IMR-90 (cell line): ENCODE data around the gene HRH2. TPM values are rescaled to one million over a fixed set of nuclear protein-coding genes. Genes with fewer than 3 reads are reported as not detected.

Experiments used
- ATAC-seq: fragments of 200-7000 bp; cut with Tn5 transposase; 2 replicates; pipeline ENCODE4 v1.9.1; 2020; ENCODE audit warnings: low read depth, mild to moderate bottlenecking, moderate library complexity
- BruUV-seq: library from RNA; stranded (reverse); fragments of 400-500 nt; replicated peaks from 2 replicates; lab custom pipeline; 2021; lab: Mats Ljungman, UMichigan
- CTCF ChIA-PET: fragments of 300-600 bp; formaldehyde crosslinking; extraction: SDS; loops from one replicate; lab custom pipeline; 2021; ENCODE audit warnings: antibody characterized with exemption; lab: Yijun Ruan, JAX
- POLR2A ChIA-PET: fragments of 300-600 bp; sonication (Branson Sonifier 250); formaldehyde crosslinking; loops from one replicate; lab custom pipeline; 2022; ENCODE audit warnings: antibody characterized with exemption; ENCODE audit not compliant: unreplicated experiment; lab: Charles Lee
- DNase-seq: peaks from one replicate; pipeline ENCODE4 v3.0.0; 2013
- H2AFZ ChIP-seq: replicated peaks from 2 replicates; pipeline ENCODE3; 2013; ENCODE audit warnings: low read length, mild to moderate bottlenecking; ENCODE audit not compliant: poor library complexity
- H2AK5ac ChIP-seq: 2 replicates; pipeline ENCODE4 v1.6.1; 2013; ENCODE audit warnings: low read depth, low read length, inconsistent platforms
- H2AK9ac ChIP-seq: replicated peaks from 2 replicates; pipeline ENCODE3; 2013; ENCODE audit warnings: mild to moderate bottlenecking, low read depth, low read length, moderate library complexity; ENCODE audit not compliant: poor library complexity
- H2BK120ac ChIP-seq: 2 replicates; pipeline ENCODE4 v1.6.1; 2013; ENCODE audit warnings: low read depth, low read length, inconsistent platforms
- H2BK15ac ChIP-seq: 3 replicates; pipeline ENCODE4 v1.6.1; 2013; ENCODE audit warnings: low read depth, low read length, inconsistent platforms
- H2BK20ac ChIP-seq: 2 replicates; pipeline ENCODE4 v1.6.1; 2013; ENCODE audit warnings: low read depth, mild to moderate bottlenecking, inconsistent platforms, low read length, moderate library complexity
- H2BK5ac ChIP-seq: 2 replicates; pipeline ENCODE4 v1.6.1; 2013; ENCODE audit warnings: mild to moderate bottlenecking, low read depth, low read length, inconsistent platforms; ENCODE audit not compliant: poor library complexity, severe bottlenecking
- H3K14ac ChIP-seq: replicated peaks from 2 replicates; pipeline ENCODE4 v1.6.1; 2013; ENCODE audit warnings: low read depth, low read length, inconsistent platforms
- H3K18ac ChIP-seq: 2 replicates; pipeline ENCODE4 v1.6.1; 2013; ENCODE audit warnings: low read depth, low read length, control low read depth
- H3K23ac ChIP-seq: 2 replicates; pipeline ENCODE4 v1.6.1; 2013; ENCODE audit warnings: low read depth, low read length, inconsistent platforms
- H3K27ac ChIP-seq: 2 replicates; pipeline ENCODE4 v1.5.1; 2013; ENCODE audit warnings: mild to moderate bottlenecking, control low read depth, low read length; ENCODE audit not compliant: insufficient read depth
- H3K27me3 ChIP-seq: 2 replicates; pipeline ENCODE4 v1.6.1; 2013; ENCODE audit warnings: low read length; ENCODE audit not compliant: control insufficient read depth, insufficient read depth
- H3K36me3 ChIP-seq: 2 replicates; pipeline ENCODE4 v1.6.1; 2013; ENCODE audit warnings: low read length, mixed read lengths; ENCODE audit not compliant: control insufficient read depth, insufficient read depth
- H3K4ac ChIP-seq: 2 replicates; pipeline ENCODE4 v1.6.1; 2013; ENCODE audit warnings: low read depth, low read length, inconsistent platforms
- H3K4me1 ChIP-seq: 2 replicates; pipeline ENCODE4 v1.6.1; 2013; ENCODE audit warnings: low read length, mixed read lengths; ENCODE audit not compliant: control insufficient read depth, insufficient read depth
- H3K4me2 ChIP-seq: 2 replicates; pipeline ENCODE4 v1.6.1; 2013; ENCODE audit warnings: low read depth, mild to moderate bottlenecking, control low read depth, low read length, moderate library complexity
- H3K4me3 ChIP-seq: 2 replicates; pipeline ENCODE4 v1.5.1; 2013; ENCODE audit warnings: low read depth, mild to moderate bottlenecking, control low read depth, low read length, moderate library complexity; ENCODE audit not compliant: insufficient read depth
- H3K56ac ChIP-seq: 2 replicates; pipeline ENCODE4 v1.6.1; 2013; ENCODE audit warnings: low read length, inconsistent platforms; ENCODE audit not compliant: insufficient read depth; ENCODE audit errors: extremely low read depth
- H3K79me1 ChIP-seq, 2 experiments: 2 replicates each; pipeline ENCODE4 v1.6.1; 2013; ENCODE audit warnings: low read length in 2 of 2, inconsistent platforms in 1 of 2, low read depth in 1 of 2
- H3K9ac ChIP-seq: 2 replicates; pipeline ENCODE4 v1.6.1; 2013; ENCODE audit warnings: low read depth, low read length, control low read depth
- H3K9me1 ChIP-seq: 2 replicates; pipeline ENCODE4 v1.6.1; 2013; ENCODE audit warnings: low read length, inconsistent platforms; ENCODE audit not compliant: insufficient read depth
- H3K9me3 ChIP-seq: 2 replicates; pipeline ENCODE4 v1.6.1; 2013; ENCODE audit warnings: low read length; ENCODE audit not compliant: control insufficient read depth, insufficient read depth
- H4K20me1 ChIP-seq: 2 replicates; pipeline ENCODE4 v1.6.1; 2013; ENCODE audit warnings: low read length, inconsistent platforms; ENCODE audit not compliant: insufficient read depth
- H4K5ac ChIP-seq: 2 replicates; pipeline ENCODE4 v1.6.1; 2013; ENCODE audit warnings: mild to moderate bottlenecking, low read depth, low read length, control low read depth
- H4K8ac ChIP-seq, 2 experiments: 2 replicates each; pipeline ENCODE4 v1.6.1; 2013; ENCODE audit warnings: low read depth in 2 of 2, low read length in 2 of 2, control low read depth in 1 of 2, inconsistent platforms in 1 of 2
- H4K91ac ChIP-seq: 2 replicates; pipeline ENCODE4 v1.6.1; 2013; ENCODE audit warnings: low read depth, low read length, inconsistent platforms; ENCODE audit not compliant: insufficient read depth
- BHLHE40 ChIP-seq: fragments of 150-350 bp; IDR thresholded peaks from 2 replicates; pipeline ENCODE4 v1.6.1; 2016; ENCODE audit warnings: mild to moderate bottlenecking, low read depth, low read length
- CEBPB ChIP-seq: IDR thresholded peaks from 2 replicates; pipeline ENCODE4 v1.6.1; 2012; ENCODE audit warnings: low read depth, low read length, improper control_type of control experiment
- CHD1 ChIP-seq: IDR thresholded peaks from 2 replicates; pipeline ENCODE4 v1.6.1; 2012; ENCODE audit warnings: low read depth, low read length, improper control_type of control experiment
- CTCF ChIP-seq: conservative IDR thresholded peaks from 2 replicates; pipeline ENCODE4 v1.5.1; 2012; ENCODE audit warnings: mild to moderate bottlenecking, low read depth, low read length, improper control_type of control experiment
- FOS ChIP-seq: fragments of 150-350 bp; IDR thresholded peaks from 2 replicates; pipeline ENCODE4 v1.6.1; 2016; ENCODE audit warnings: low read depth, low read length
- MAFK ChIP-seq: IDR thresholded peaks from 2 replicates; pipeline ENCODE4 v1.6.1; 2012; ENCODE audit warnings: low read depth, low read length, improper control_type of control experiment
- MAZ ChIP-seq: IDR thresholded peaks from 2 replicates; pipeline ENCODE4 v1.6.1; 2012; ENCODE audit warnings: low read depth, mild to moderate bottlenecking, low read length, improper control_type of control experiment, moderate library complexity, borderline replicate concordance
- MXI1 ChIP-seq: IDR thresholded peaks from 2 replicates; pipeline ENCODE4 v1.6.1; 2012; ENCODE audit warnings: low read depth, mild to moderate bottlenecking, low read length, moderate library complexity, borderline replicate concordance
- NFE2L2 ChIP-seq: fragments of 150-350 bp; IDR thresholded peaks from 2 replicates; pipeline ENCODE4 v1.6.1; 2016; ENCODE audit warnings: low read depth, mild to moderate bottlenecking, low read length
- POLR2A ChIP-seq: IDR thresholded peaks from 2 replicates; pipeline ENCODE4 v1.6.1; 2012; ENCODE audit warnings: mild to moderate bottlenecking, low read depth, low read length
- RAD21 ChIP-seq: IDR thresholded peaks from 2 replicates; pipeline ENCODE4 v1.6.1; 2012; ENCODE audit warnings: low read length, improper control_type of control experiment
- RCOR1 ChIP-seq: IDR thresholded peaks from 2 replicates; pipeline ENCODE4 v1.6.1; 2012; ENCODE audit warnings: mild to moderate bottlenecking, low read length, improper control_type of control experiment; ENCODE audit not compliant: insufficient replicate concordance
- RFX5 ChIP-seq: IDR thresholded peaks from 2 replicates; pipeline ENCODE4 v1.8.0; 2012; ENCODE audit warnings: low read depth, mild to moderate bottlenecking, low read length, moderate library complexity
- SMC3 ChIP-seq: fragments of 150-350 bp; IDR thresholded peaks from 2 replicates; pipeline ENCODE4 v1.6.1; 2016; ENCODE audit warnings: low read depth, mild to moderate bottlenecking, antibody characterized with exemption, low read length, moderate library complexity
- USF2 ChIP-seq: fragments of 150-350 bp; IDR thresholded peaks from 2 replicates; pipeline ENCODE4 v1.6.1; 2017; ENCODE audit warnings: mild to moderate bottlenecking, antibody characterized with exemption, low read length, low read depth
- WGBS, 2 experiments: methylation state at CpG; one replicate each; pipeline versions ENCODE4 v1.1.5 to v1.1.7; 2013; ENCODE audit warnings: missing lambda C conversion rate in 2 of 2; ENCODE audit not compliant: insufficient read length in 1 of 2; ENCODE audit errors: extremely low coverage in 2 of 2; 5-methylcytosine and 5-hydroxymethylcytosine counted together
- dilution Hi-C: fragments of 300-500 bp; cut with HindIII; formaldehyde crosslinking; loops from one replicate; pipeline ENCODE4 v1.14.3; 2018; ENCODE audit warnings: low sequenced_read_pairs; ENCODE audit not compliant: unreplicated experiment
- in situ Hi-C: fragments of 300-500 bp; cut with MboI; formaldehyde crosslinking; loops from 3 replicates; pipeline ENCODE4 v1.14.3; 2019; ENCODE audit warnings: low sequenced_read_pairs, inconsistent platforms, mixed read lengths
- intact Hi-C: fragments of 100-400 bp; cut with micrococcal nuclease; formaldehyde crosslinking; loops from 2 replicates; pipeline ENCODE4 v1.10.0; 2022
- polyA plus RNA-seq, 3 experiments: library from polyadenylated mRNA; depleted of rRNA; stranded (reverse); fragments of >200 nt; gene quantifications; 2 replicates each; pipeline ENCODE4 v1.2.3, GENCODE V29; 2012; ENCODE audit warnings: low replicate concordance in 1 of 3
- total RNA-seq: library from RNA; depleted of rRNA; stranded (reverse); fragments of >200 nt; gene quantifications from 2 replicates; pipeline ENCODE4 v1.2.3, GENCODE V29; 2012
- TF ChIP-seq, protein P1 (sequence below): fragments of 150-350 bp; IDR thresholded peaks from 2 replicates; pipeline ENCODE4 v1.6.1; 2016; ENCODE audit warnings: low read depth, mild to moderate bottlenecking, low read length, moderate library complexity, borderline replicate concordance

The HRH2 gene
- total and polyA plus RNA-seq, 2 of the 4 experiments (the other 2 are of a cell fraction): not detected

GRCh38 chr5:175680463-175680862, 22.6 kb downstream of the HRH2 start:
- Histone ChIP-seq H2AFZ (no peak overlapping the region), H3K4me1 (no peaks in the 10 kb centered on the region), H3K56ac (no peak overlapping the region), H4K5ac (no peak overlapping the region), H2AK9ac (no peak overlapping the region), H3K4ac (no peak overlapping the region), H3K23ac (no peak overlapping the region), H3K9me3 (peaks cover 3% of the 10 kb centered on the region; the same call in 1 of the 2 replicates), H3K9me1 (no peaks in the 10 kb centered on the region), H2BK5ac (no peak overlapping the region), H3K9ac (no peak overlapping the region), H4K91ac (no peak overlapping the region), H3K14ac (no peak overlapping the region), H3K79me1 (no peaks in the 10 kb centered on the region), H3K4me3 (no peak overlapping the region), H3K27ac (no peak overlapping the region), H4K20me1 (no peaks in the 10 kb centered on the region), H2BK120ac (no peak overlapping the region), H2BK15ac (no peak overlapping the region), H3K18ac (no peak overlapping the region), H2AK5ac (no peak overlapping the region), H3K27me3 (no peaks in the 10 kb centered on the region), H4K8ac (no peak overlapping the region), H2BK20ac (no peak overlapping the region), H3K4me2 (no peak overlapping the region), H3K36me3 (no peaks in the 10 kb centered on the region)
- BruUV-seq: no TSS peak
- intact Hi-C loops: no loop called here
- in situ Hi-C loops: no loop called here
- ATAC-seq (no peak), DNase-seq (no peak)
- POLR2A ChIA-PET: no interaction called here
- WGBS, 2 experiments: 20% methylated on average over 1 of the region's 7 CpGs; no CpG with 5 or more reads in 1 of the 2 experiments
- dilution Hi-C loops: no loop called here
- CTCF ChIA-PET: no interaction called here
- TF ChIP-seq CEBPB (no peak), SMC3 (no peak), CHD1 (no peak), RFX5 (no peak), MAZ (no peak), USF2 (no peak), FOS (no peak), NFE2L2 (no peak), POLR2A (no peak), BHLHE40 (no peak), MXI1 (no peak), CTCF (no peak), RAD21 (no peak), RCOR1 (no peak), MAFK (no peak)
- TF ChIP-seq, protein P1, sequence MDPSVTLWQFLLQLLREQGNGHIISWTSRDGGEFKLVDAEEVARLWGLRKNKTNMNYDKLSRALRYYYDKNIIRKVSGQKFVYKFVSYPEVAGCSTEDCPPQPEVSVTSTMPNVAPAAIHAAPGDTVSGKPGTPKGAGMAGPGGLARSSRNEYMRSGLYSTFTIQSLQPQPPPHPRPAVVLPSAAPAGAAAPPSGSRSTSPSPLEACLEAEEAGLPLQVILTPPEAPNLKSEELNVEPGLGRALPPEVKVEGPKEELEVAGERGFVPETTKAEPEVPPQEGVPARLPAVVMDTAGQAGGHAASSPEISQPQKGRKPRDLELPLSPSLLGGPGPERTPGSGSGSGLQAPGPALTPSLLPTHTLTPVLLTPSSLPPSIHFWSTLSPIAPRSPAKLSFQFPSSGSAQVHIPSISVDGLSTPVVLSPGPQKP: no peak
